Dendritic cell treated with granulocyte-macrophage colony-stimulating factor and Interleukin-4, amounts not matched to agents 40 ng/mL and 50 ng/mL, for 4 days (primary cell): ENCODE results near the gene ITPR2.
A peak's percentile ranks its signal among the peaks of the same experiment; 100 is the strongest.
"Not testable (repeated sequence)": the region's sequence is repeated elsewhere in the genome, so short reads cannot be mapped to it uniquely, and the experiment has no call there.

Experiments
- H3K27ac Mint-ChIP-seq: one replicate; pipeline ENCODE4 v1.8.0; 2022; ENCODE audit warnings: mild to moderate bottlenecking, mixed read lengths
- H3K27me3 Mint-ChIP-seq: one replicate; pipeline ENCODE4 v1.8.0; 2022; ENCODE audit warnings: mild to moderate bottlenecking, mixed read lengths
- H3K36me3 Mint-ChIP-seq: one replicate; pipeline ENCODE4 v1.8.0; 2022; ENCODE audit warnings: low read depth, mixed read lengths
- H3K4me1 Mint-ChIP-seq: one replicate; pipeline ENCODE4 v1.8.0; 2022; ENCODE audit warnings: low read depth, mixed read lengths
- H3K4me3 Mint-ChIP-seq: one replicate; pipeline ENCODE4 v1.8.0; 2022; ENCODE audit warnings: mild to moderate bottlenecking, moderate library complexity, mixed read lengths
- H3K9me3 Mint-ChIP-seq: one replicate; pipeline ENCODE4 v1.8.0; 2022; ENCODE audit warnings: mixed read lengths
- intact Hi-C: fragments of 100-400 bp; cut with micrococcal nuclease; formaldehyde crosslinking; loops from one replicate; pipeline ENCODE4 v1.15.0; 2022

The ITPR2 gene

GRCh38 chr12:26800858-26801257 lies 32.1 kb downstream of the ITPR2 start:
- H3K4me1 Mint-ChIP-seq = peaks cover 54% of the 10 kb centered on the region
- H3K27ac Mint-ChIP-seq = peak overlapping the region; percentile 46
- no peaks in the 10 kb centered on the region for H3K27me3 Mint-ChIP-seq
- peaks cover 20% of the 10 kb centered on the region for H3K36me3 Mint-ChIP-seq
- intact Hi-C loops = no loop called here
- H3K4me3 Mint-ChIP-seq = no peak overlapping the region
- no peaks in the 10 kb centered on the region for H3K9me3 Mint-ChIP-seq

- Mint-ChIP-seq H3K27ac (peak overlapping the region; percentile 46), H3K27me3 (no peaks in the 10 kb centered on the region), H3K36me3 (peaks cover 15% of the 10 kb centered on the region), H3K4me1 (peaks cover 49% of the 10 kb centered on the region), H3K4me3 (no peak overlapping the region), H3K9me3 (no peaks in the 10 kb centered on the region)
- intact Hi-C loops = no loop called here
These were observed 32.6 kb downstream of the ITPR2 start for GRCh38 chr12:26800347-26800746.

- Mint-ChIP-seq H3K36me3 (peaks cover 15% of the 10 kb centered on the region), H3K4me1 (peaks cover 49% of the 10 kb centered on the region), H3K27me3 (no peaks in the 10 kb centered on the region), H3K4me3 (no peak overlapping the region), H3K27ac (peak overlapping the region; percentile 46), H3K9me3 (no peaks in the 10 kb centered on the region)
- intact Hi-C loops = no loop called here
These were observed 33.3 kb downstream of the ITPR2 start for GRCh38 chr12:26799741-26800140.

GRCh38 chr12:26798640-26799039 lies 34.4 kb downstream of the ITPR2 start:
- no peaks in the 10 kb centered on the region for H3K27me3 Mint-ChIP-seq
- H3K4me3 Mint-ChIP-seq = no peak overlapping the region
- peaks cover 15% of the 10 kb centered on the region for H3K36me3 Mint-ChIP-seq
- peak overlapping the region; percentile 75 for H3K27ac Mint-ChIP-seq
- H3K4me1 Mint-ChIP-seq = peaks cover 47% of the 10 kb centered on the region
- H3K9me3 Mint-ChIP-seq = no peaks in the 10 kb centered on the region
- intact Hi-C loops = no loop called here

- H3K27me3 Mint-ChIP-seq = no peaks in the 10 kb centered on the region
- no peaks in the 10 kb centered on the region for H3K9me3 Mint-ChIP-seq
- peaks cover 15% of the 10 kb centered on the region for H3K36me3 Mint-ChIP-seq
- H3K4me1 Mint-ChIP-seq = peaks cover 44% of the 10 kb centered on the region
- H3K4me3 Mint-ChIP-seq = peak overlapping the region; percentile 15
- H3K27ac Mint-ChIP-seq = peak overlapping the region; percentile 75
- intact Hi-C loops = no loop called here
These were observed 35.0 kb downstream of the ITPR2 start for GRCh38 chr12:26798023-26798422.

- intact Hi-C loops = no loop called here
- Mint-ChIP-seq H3K27me3 (no peaks in the 10 kb centered on the region), H3K36me3 (peaks cover 7% of the 10 kb centered on the region), H3K9me3 (no peaks in the 10 kb centered on the region), H3K4me3 (no peak overlapping the region), H3K4me1 (peaks cover 47% of the 10 kb centered on the region), H3K27ac (no peak overlapping the region)
These were observed 37.1 kb downstream of the ITPR2 start for GRCh38 chr12:26795910-26796309.

DNA sequence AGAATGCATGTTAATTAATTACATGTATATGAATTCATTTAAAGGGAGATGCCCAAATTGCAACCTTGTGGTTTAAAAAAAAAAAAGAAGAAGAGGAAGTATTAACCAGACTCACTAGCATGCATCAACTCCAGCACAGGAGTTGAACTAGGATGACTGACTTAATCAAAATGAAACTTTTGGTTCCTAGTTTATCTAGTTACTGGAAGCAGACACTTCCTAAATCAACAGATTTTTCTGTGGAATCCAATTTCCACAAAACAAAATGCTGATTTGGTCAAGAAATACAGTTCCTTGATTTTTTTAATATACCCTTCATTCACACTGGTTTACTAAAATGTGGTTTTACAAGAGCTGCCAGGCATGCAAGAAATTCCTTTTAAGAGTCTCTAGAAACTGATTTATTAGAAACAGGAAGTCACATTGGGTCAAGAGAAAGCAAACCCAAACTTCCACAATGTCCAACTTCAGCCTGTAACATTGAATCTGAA lies 41.6 kb downstream of the ITPR2 start:
- Mint-ChIP-seq H3K4me1 (peaks cover 44% of the 10 kb centered on the region), H3K36me3 (peaks cover 28% of the 10 kb centered on the region), H3K27ac (peak overlapping the region; percentile 60), H3K27me3 (no peaks in the 10 kb centered on the region), H3K4me3 (no peak overlapping the region), H3K9me3 (no peaks in the 10 kb centered on the region)
- intact Hi-C loops = loop anchor here (1.0 to 2.0 kb wide), 2 partner anchors 23 to 41 kb away; no protein-coding TSS in a partner anchor

GRCh38 chr12:26790645-26790994 lies 42.4 kb downstream of the ITPR2 start:
- H3K27me3 Mint-ChIP-seq = no peaks in the 10 kb centered on the region

DNA sequence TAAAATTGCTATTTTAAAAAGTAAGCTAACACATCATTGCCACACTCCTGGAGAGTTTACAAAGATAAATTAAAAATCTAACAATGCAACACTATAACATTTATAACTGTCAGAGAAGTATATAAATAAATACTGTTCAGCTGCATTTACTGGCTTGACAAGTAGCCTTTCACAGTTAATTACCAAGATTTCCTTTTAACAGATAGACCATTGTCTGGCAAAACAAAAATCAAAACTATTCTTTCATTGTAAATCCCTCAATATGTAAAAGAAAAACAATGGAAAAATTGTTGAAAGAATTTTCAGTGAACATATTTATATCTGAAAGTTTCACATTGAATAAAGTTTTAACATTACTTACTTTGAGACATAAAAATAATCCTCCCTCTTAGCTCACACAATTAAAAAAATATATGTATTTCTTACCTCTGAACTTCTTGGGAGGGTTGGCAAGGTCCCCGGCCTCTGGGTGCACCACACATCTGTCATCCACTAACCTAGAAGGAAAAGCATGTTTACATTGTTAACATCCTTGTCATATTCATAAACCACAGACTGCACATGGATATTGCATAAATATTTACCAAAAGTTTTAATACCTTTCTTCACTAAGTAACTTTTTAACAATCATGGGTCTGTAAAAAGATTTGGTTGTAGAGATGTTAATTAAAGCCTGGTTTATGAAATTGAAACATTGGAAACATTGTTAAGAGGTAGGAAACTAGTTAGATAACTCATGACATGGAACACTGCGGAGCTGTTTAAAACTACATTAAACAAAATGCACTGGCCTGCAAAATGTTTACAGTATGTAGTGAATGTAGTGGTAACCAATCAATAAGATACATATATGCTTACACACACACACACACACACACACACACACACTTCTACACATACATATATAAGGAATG lies 43.0 kb downstream of the ITPR2 start:
- intact Hi-C loops = loop anchor here (2.0 kb wide), 1 partner anchor 21 kb away; no protein-coding TSS in a partner anchor
- Mint-ChIP-seq H3K27ac (peak overlapping the region; percentile 60), H3K4me1 (peaks cover 44% of the 10 kb centered on the region), H3K27me3 (no peaks in the 10 kb centered on the region), H3K9me3 (no peaks in the 10 kb centered on the region), H3K36me3 (peaks cover 28% of the 10 kb centered on the region), H3K4me3 (no peak overlapping the region)

More at GRCh38 chr12:26790645-26790994, 42.4 kb downstream of the ITPR2 start:
- Mint-ChIP-seq H3K4me3 (no peak overlapping the region), H3K9me3 (no peaks in the 10 kb centered on the region), H3K36me3 (peaks cover 28% of the 10 kb centered on the region), H3K27ac (peak overlapping the region; percentile 60), H3K4me1 (peaks cover 44% of the 10 kb centered on the region)
- intact Hi-C loops = loop anchor here (2.0 kb wide), 1 partner anchor 22 kb away; no protein-coding TSS in a partner anchor

DNA sequence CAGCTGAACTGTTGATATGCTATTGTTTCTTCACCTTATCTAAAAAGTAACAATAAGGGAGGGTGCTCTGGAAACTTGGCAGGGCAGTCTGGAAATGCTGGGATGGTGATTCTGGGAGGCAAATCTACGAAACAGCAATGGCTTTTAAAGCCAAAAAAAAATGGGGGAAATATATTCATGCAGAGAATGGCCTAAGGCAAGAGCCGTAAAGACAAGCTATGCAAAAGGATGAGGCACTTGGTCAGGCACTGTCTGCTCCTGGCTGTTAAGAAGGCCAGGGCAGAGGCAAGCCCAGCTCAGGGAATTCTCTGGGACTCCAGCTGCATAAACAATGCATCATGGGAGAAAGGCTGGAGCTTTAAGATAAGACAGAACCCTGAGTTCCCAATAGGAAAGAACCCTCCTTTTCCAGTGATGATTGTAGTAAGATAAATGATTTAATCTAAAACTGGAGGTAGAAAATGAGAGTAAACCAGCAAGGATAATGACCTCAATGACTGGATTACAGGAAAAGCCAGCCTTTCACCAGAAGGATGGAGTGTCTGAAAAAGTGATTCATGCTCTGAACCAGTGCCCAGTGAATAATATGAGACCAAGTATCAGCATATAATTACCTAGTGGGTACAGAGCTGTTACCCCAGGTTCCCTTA lies 46.0 kb downstream of the ITPR2 start:
- H3K27ac Mint-ChIP-seq = peak overlapping the region; percentile 7
- H3K36me3 Mint-ChIP-seq = peaks cover 50% of the 10 kb centered on the region
- H3K9me3 Mint-ChIP-seq = no peaks in the 10 kb centered on the region
- peaks cover 51% of the 10 kb centered on the region for H3K4me1 Mint-ChIP-seq
- intact Hi-C loops = no loop called here
- no peaks in the 10 kb centered on the region for H3K27me3 Mint-ChIP-seq
- H3K4me3 Mint-ChIP-seq = no peak overlapping the region

DNA sequence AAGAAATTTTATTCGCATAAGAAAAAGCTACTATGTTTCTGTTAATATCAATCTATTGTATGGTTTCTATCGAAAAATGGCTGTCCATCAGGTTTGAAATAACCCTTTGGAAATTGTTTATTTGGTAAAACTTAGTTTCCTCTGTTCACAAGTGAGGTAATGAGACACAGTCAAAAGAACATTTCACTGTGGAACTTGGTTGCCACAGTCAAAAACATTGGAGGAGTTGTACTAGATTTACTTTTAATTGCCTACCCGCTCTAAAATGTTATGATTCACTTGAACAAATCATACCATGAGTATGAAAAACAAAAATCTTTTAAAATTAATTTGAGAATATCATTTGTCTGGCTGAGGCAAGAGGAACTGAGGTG lies 46.5 kb downstream of the ITPR2 start:
- no peaks in the 10 kb centered on the region for H3K9me3 Mint-ChIP-seq
- H3K36me3 Mint-ChIP-seq = peaks cover 55% of the 10 kb centered on the region
- H3K4me3 Mint-ChIP-seq = no peak overlapping the region
- intact Hi-C loops = no loop called here
- H3K27ac Mint-ChIP-seq = peak overlapping the region; percentile 7
- H3K27me3 Mint-ChIP-seq = no peaks in the 10 kb centered on the region
- peaks cover 52% of the 10 kb centered on the region for H3K4me1 Mint-ChIP-seq

- Mint-ChIP-seq H3K9me3 (peaks cover 11% of the 10 kb centered on the region), H3K36me3 (peaks cover 77% of the 10 kb centered on the region), H3K4me1 (peaks cover 57% of the 10 kb centered on the region)
- intact Hi-C loops, H3K4me3 Mint-ChIP-seq, H3K27ac Mint-ChIP-seq, H3K27me3 Mint-ChIP-seq: not testable (repeated sequence)
These were observed 49.1 kb downstream of the ITPR2 start for GRCh38 chr12:26783816-26784379.

- H3K36me3 Mint-ChIP-seq = peaks cover 77% of the 10 kb centered on the region
- no peak overlapping the region for H3K27ac Mint-ChIP-seq
- intact Hi-C loops = no loop called here
These were observed 49.9 kb downstream of the ITPR2 start for GRCh38 chr12:26783131-26783526.

More at GRCh38 chr12:26783131-26783526, 49.9 kb downstream of the ITPR2 start:
- Mint-ChIP-seq H3K4me3 (no peak overlapping the region), H3K27me3 (no peaks in the 10 kb centered on the region), H3K9me3 (peaks cover 19% of the 10 kb centered on the region), H3K4me1 (peaks cover 49% of the 10 kb centered on the region)
